ENCODE data around the gene ACTN3.
A peak's percentile ranks its signal among the peaks of the same experiment; 100 is the strongest.
"Not testable (repeated sequence)": the region's sequence is repeated elsewhere in the genome, so short reads cannot be mapped to it uniquely, and the experiment has no call there.

The ACTN3 gene

GRCh38 chr11:66562907-66563583, 16.3 kb downstream of the ACTN3 start:
- FAIRE-seq (no peak), DNase-seq (ENCODE audit: insufficient read length, low spot score) (no peak)

- FAIRE-seq, result no peak
- DNase-seq (ENCODE audit: insufficient read length, low spot score), result no peak
Observed at GRCh38 chr11:66563832-66564231, 17.1 kb downstream of the ACTN3 start.

- DNase-seq (ENCODE audit: insufficient read length, low spot score) (no peak), FAIRE-seq (no peak)
Observed at GRCh38 chr11:66564538-66564937, 17.8 kb downstream of the ACTN3 start.

- DNase-seq (ENCODE audit: insufficient read length, low spot score) (no peak), FAIRE-seq (no peak)
Observed at GRCh38 chr11:66564984-66565383, 18.3 kb downstream of the ACTN3 start.

- FAIRE-seq (no peak), DNase-seq (ENCODE audit: insufficient read length, low spot score) (no peak)
Observed at GRCh38 chr11:66566221-66566620, 19.5 kb downstream of the ACTN3 start.

GRCh38 chr11:66567787-66568123, 21.1 kb downstream of the ACTN3 start:
- DNase-seq (ENCODE audit: insufficient read length, low spot score) (no peak), FAIRE-seq (no peak)

GRCh38 chr11:66568124-66568916, 21.6 kb downstream of the ACTN3 start, which contains the start of gene CTSF:
TSS of gene CTSF (minus strand) at chr11:66568606. CDS start at chr11:66568486, 120 bp downstream.
- FAIRE-seq (no peak), DNase-seq (ENCODE audit: insufficient read length, low spot score) (no peak)

GRCh38 chr11:66569076-66569475, 22.4 kb downstream of the ACTN3 start:
- DNase-seq (ENCODE audit: insufficient read length, low spot score) (no peak), FAIRE-seq (no peak)

- no peak for FAIRE-seq
Observed at GRCh38 chr11:66570079-66570849, 23.6 kb downstream of the ACTN3 start.

GRCh38 chr11:66570850-66571180, 24.1 kb downstream of the ACTN3 start:
- no peak for DNase-seq (ENCODE audit: insufficient read length, low spot score)
- no peak for FAIRE-seq

More at GRCh38 chr11:66570079-66570849, 23.6 kb downstream of the ACTN3 start:
- DNase-seq (ENCODE audit: insufficient read length, low spot score), result no peak

GRCh38 chr11:66579017-66579606, 32.4 kb downstream of the ACTN3 start:
- no peak for FAIRE-seq
- peak; percentile 81 for DNase-seq (ENCODE audit: insufficient read length, low spot score)

GRCh38 chr11:66580803-66581202, 34.1 kb downstream of the ACTN3 start:
- FAIRE-seq, result no peak
- no peak for DNase-seq (ENCODE audit: insufficient read length, low spot score)

- DNase-seq (ENCODE audit: insufficient read length, low spot score), result no peak
- no peak for FAIRE-seq
Observed at GRCh38 chr11:66581261-66581660, 34.6 kb downstream of the ACTN3 start.

- FAIRE-seq; DNase-seq (ENCODE audit: insufficient read length, low spot score): not testable (repeated sequence)
Observed at GRCh38 chr11:66582565-66583147, 36.0 kb downstream of the ACTN3 start.

- FAIRE-seq; DNase-seq (ENCODE audit: insufficient read length, low spot score): not testable (repeated sequence)
Observed at GRCh38 chr11:66585447-66585846, 38.7 kb downstream of the ACTN3 start.

GRCh38 chr11:66586136-66586535, 39.4 kb downstream of the ACTN3 start:
- FAIRE-seq, result no peak

GRCh38 chr11:66589315-66589714, 42.6 kb downstream of the ACTN3 start:
- FAIRE-seq; DNase-seq (ENCODE audit: insufficient read length, low spot score): not testable (repeated sequence)

More at GRCh38 chr11:66586136-66586535, 39.4 kb downstream of the ACTN3 start:
- DNase-seq (ENCODE audit: insufficient read length, low spot score), result no peak

- no peak for DNase-seq (ENCODE audit: insufficient read length, low spot score)
- no peak for FAIRE-seq
Observed at GRCh38 chr11:66589996-66590675, 43.4 kb downstream of the ACTN3 start.

GRCh38 chr11:66591175-66591574, 44.5 kb downstream of the ACTN3 start:
- DNase-seq (ENCODE audit: insufficient read length, low spot score), result no peak
- FAIRE-seq, result no peak
